ENCODE data around the gene RASA3.

DNA sequence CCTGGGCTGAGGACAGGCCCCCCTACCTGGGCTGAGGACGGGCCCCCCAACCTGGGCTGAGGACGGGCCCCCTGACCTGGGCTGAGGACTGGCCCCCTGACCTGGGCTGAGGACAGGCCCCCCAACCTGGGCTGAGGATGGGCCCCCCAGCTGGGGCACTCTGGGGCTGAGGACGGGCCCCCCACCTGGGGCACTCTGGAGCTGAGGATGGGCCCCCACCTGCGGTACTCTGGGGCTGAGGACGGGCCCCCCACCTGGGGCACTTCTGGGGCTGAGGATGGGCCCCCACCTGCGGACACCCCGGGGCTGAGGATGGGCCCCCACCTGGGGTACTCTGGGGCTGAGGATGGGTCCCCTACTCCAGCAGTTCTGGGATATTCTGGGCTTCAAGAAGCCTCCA, 65.5 kb downstream of the RASA3 start:
- TF ChIP-seq, protein P1, sequence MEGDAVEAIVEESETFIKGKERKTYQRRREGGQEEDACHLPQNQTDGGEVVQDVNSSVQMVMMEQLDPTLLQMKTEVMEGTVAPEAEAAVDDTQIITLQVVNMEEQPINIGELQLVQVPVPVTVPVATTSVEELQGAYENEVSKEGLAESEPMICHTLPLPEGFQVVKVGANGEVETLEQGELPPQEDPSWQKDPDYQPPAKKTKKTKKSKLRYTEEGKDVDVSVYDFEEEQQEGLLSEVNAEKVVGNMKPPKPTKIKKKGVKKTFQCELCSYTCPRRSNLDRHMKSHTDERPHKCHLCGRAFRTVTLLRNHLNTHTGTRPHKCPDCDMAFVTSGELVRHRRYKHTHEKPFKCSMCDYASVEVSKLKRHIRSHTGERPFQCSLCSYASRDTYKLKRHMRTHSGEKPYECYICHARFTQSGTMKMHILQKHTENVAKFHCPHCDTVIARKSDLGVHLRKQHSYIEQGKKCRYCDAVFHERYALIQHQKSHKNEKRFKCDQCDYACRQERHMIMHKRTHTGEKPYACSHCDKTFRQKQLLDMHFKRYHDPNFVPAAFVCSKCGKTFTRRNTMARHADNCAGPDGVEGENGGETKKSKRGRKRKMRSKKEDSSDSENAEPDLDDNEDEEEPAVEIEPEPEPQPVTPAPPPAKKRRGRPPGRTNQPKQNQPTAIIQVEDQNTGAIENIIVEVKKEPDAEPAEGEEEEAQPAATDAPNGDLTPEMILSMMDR (conservative IDR thresholded peaks at IDR 0.05 in 1 of 2, IDR thresholded peaks at IDR 0.05 in 1 of 2; ENCODE audit: extremely low read depth in 1 of 2, insufficient read depth in 1 of 2, low read depth in 1 of 2, low read length in 2 of 2) = no peak
- TF ChIP-seq EZH2 (IDR thresholded peaks at IDR 0.05; ENCODE audit: borderline replicate concordance, low read length) = no peak
